ENCODE data around the gene SNAPIN. TPM values are rescaled to one million over a fixed set of nuclear protein-coding genes. Genes with fewer than 3 reads are reported as not detected.
"Not testable (repeated sequence)": the region's sequence is repeated elsewhere in the genome, so short reads cannot be mapped to it uniquely, and the experiment has no call there.

SNAPIN gene
- total RNA-seq, 1 donor from 2014 or later = 23.6 TPM

- H3K4me1 Mint-ChIP-seq (ENCODE audit: unreplicated experiment) = peaks cover 19% of the 10 kb centered on the region
- peak; percentile 95 for DNase-seq (ENCODE audit: low spot score)
- no peak for TF ChIP-seq CTCF (IDR thresholded peaks at IDR 0.05; ENCODE audit: unreplicated experiment)
- H3K4me3 Mint-ChIP-seq (ENCODE audit: unreplicated experiment) = peak within 1 kb of the TSS; percentile 99
- H3K27me3 Mint-ChIP-seq (ENCODE audit: unreplicated experiment) = peaks cover 12% of the 10 kb centered on the region
- H3K27ac Mint-ChIP-seq (ENCODE audit: unreplicated experiment) = peak within 1 kb of the TSS; percentile 98
- H3K36me3 Mint-ChIP-seq (ENCODE audit: low read depth, unreplicated experiment) = peaks cover 26% of the 10 kb centered on the region
- peaks cover 6% of the 10 kb centered on the region for H3K9me3 Mint-ChIP-seq (ENCODE audit: unreplicated experiment)
Observed at GRCh38 chr1:153633754-153634665, 24.5 kb upstream of the SNAPIN start, which contains the start of gene CHTOP. Gene CHTOP, plus strand, starts transcription at chr1:153634066. Its CDS starts 2,523 bp downstream, at chr1:153636589.

- Mint-ChIP-seq H3K27me3 (ENCODE audit: unreplicated experiment) (peaks cover 12% of the 10 kb centered on the region), H3K36me3 (ENCODE audit: low read depth, unreplicated experiment) (peaks cover 27% of the 10 kb centered on the region), H3K4me1 (ENCODE audit: unreplicated experiment) (peaks cover 17% of the 10 kb centered on the region), H3K9me3 (ENCODE audit: unreplicated experiment) (peaks cover 6% of the 10 kb centered on the region), H3K27ac (ENCODE audit: unreplicated experiment) (peak overlapping the region; percentile 74), H3K4me3 (ENCODE audit: unreplicated experiment) (peak overlapping the region; percentile 78)
- DNase-seq (ENCODE audit: low spot score) = no peak
- TF ChIP-seq CTCF (IDR thresholded peaks at IDR 0.05; ENCODE audit: unreplicated experiment) = no peak
Observed at GRCh38 chr1:153635872-153636271, 22.6 kb upstream of the SNAPIN start.

GRCh38 chr1:153636312-153636711, 22.2 kb upstream of the SNAPIN start:
- no peak for TF ChIP-seq CTCF (IDR thresholded peaks at IDR 0.05; ENCODE audit: unreplicated experiment)
- peaks cover 12% of the 10 kb centered on the region for H3K27me3 Mint-ChIP-seq (ENCODE audit: unreplicated experiment)
- H3K9me3 Mint-ChIP-seq (ENCODE audit: unreplicated experiment) = peaks cover 6% of the 10 kb centered on the region
- peak overlapping the region; percentile 74 for H3K27ac Mint-ChIP-seq (ENCODE audit: unreplicated experiment)
- no peak for DNase-seq (ENCODE audit: low spot score)
- H3K36me3 Mint-ChIP-seq (ENCODE audit: low read depth, unreplicated experiment) = peaks cover 31% of the 10 kb centered on the region
- peaks cover 17% of the 10 kb centered on the region for H3K4me1 Mint-ChIP-seq (ENCODE audit: unreplicated experiment)
- H3K4me3 Mint-ChIP-seq (ENCODE audit: unreplicated experiment) = peak overlapping the region; percentile 78

- peaks cover 1% of the 10 kb centered on the region for H3K9me3 Mint-ChIP-seq (ENCODE audit: unreplicated experiment)
- no peak overlapping the region for H3K4me3 Mint-ChIP-seq (ENCODE audit: unreplicated experiment)
- H3K4me1 Mint-ChIP-seq (ENCODE audit: unreplicated experiment) = peaks cover 9% of the 10 kb centered on the region
- H3K36me3 Mint-ChIP-seq (ENCODE audit: low read depth, unreplicated experiment) = peaks cover 29% of the 10 kb centered on the region
- no peak for TF ChIP-seq CTCF (IDR thresholded peaks at IDR 0.05; ENCODE audit: unreplicated experiment)
- peaks cover 7% of the 10 kb centered on the region for H3K27me3 Mint-ChIP-seq (ENCODE audit: unreplicated experiment)
- DNase-seq (ENCODE audit: low spot score) = no peak
- no peak overlapping the region for H3K27ac Mint-ChIP-seq (ENCODE audit: unreplicated experiment)
Observed at GRCh38 chr1:153638261-153638660, 20.2 kb upstream of the SNAPIN start.

- peaks cover 36% of the 10 kb centered on the region for H3K36me3 Mint-ChIP-seq (ENCODE audit: low read depth, unreplicated experiment)
- no peak for DNase-seq (ENCODE audit: low spot score)
- H3K4me1 Mint-ChIP-seq (ENCODE audit: unreplicated experiment) = peaks cover 6% of the 10 kb centered on the region
- peaks cover 3% of the 10 kb centered on the region for H3K27me3 Mint-ChIP-seq (ENCODE audit: unreplicated experiment)
- no peak for TF ChIP-seq CTCF (IDR thresholded peaks at IDR 0.05; ENCODE audit: unreplicated experiment)
- no peak overlapping the region for H3K27ac Mint-ChIP-seq (ENCODE audit: unreplicated experiment)
- H3K4me3 Mint-ChIP-seq (ENCODE audit: unreplicated experiment) = no peak overlapping the region
- no peaks in the 10 kb centered on the region for H3K9me3 Mint-ChIP-seq (ENCODE audit: unreplicated experiment)
Observed at GRCh38 chr1:153639280-153639679, 19.2 kb upstream of the SNAPIN start.

- not testable (repeated sequence) for DNase-seq (ENCODE audit: low spot score); H3K4me1 Mint-ChIP-seq (ENCODE audit: unreplicated experiment); H3K27me3 Mint-ChIP-seq (ENCODE audit: unreplicated experiment); H3K9me3 Mint-ChIP-seq (ENCODE audit: unreplicated experiment); H3K27ac Mint-ChIP-seq (ENCODE audit: unreplicated experiment); H3K4me3 Mint-ChIP-seq (ENCODE audit: unreplicated experiment)
- peaks cover 40% of the 10 kb centered on the region for H3K36me3 Mint-ChIP-seq (ENCODE audit: low read depth, unreplicated experiment)
Observed at GRCh38 chr1:153640213-153640612, 18.3 kb upstream of the SNAPIN start.

All from endothelial cell (in vitro differentiated cells).